HPDE6-E6E7 (cell line): Measurements from ENCODE around the gene ZNF853.
"Not testable (repeated sequence)": the region's sequence is repeated elsewhere in the genome, so short reads cannot be mapped to it uniquely, and the experiment has no call there.

Experiments
- DNase-seq: peaks from one replicate; pipeline ENCODE4 v3.0.0; 2011; ENCODE audit warnings: missing footprints; ENCODE audit errors: extremely low spot score

The ZNF853 gene

DNA sequence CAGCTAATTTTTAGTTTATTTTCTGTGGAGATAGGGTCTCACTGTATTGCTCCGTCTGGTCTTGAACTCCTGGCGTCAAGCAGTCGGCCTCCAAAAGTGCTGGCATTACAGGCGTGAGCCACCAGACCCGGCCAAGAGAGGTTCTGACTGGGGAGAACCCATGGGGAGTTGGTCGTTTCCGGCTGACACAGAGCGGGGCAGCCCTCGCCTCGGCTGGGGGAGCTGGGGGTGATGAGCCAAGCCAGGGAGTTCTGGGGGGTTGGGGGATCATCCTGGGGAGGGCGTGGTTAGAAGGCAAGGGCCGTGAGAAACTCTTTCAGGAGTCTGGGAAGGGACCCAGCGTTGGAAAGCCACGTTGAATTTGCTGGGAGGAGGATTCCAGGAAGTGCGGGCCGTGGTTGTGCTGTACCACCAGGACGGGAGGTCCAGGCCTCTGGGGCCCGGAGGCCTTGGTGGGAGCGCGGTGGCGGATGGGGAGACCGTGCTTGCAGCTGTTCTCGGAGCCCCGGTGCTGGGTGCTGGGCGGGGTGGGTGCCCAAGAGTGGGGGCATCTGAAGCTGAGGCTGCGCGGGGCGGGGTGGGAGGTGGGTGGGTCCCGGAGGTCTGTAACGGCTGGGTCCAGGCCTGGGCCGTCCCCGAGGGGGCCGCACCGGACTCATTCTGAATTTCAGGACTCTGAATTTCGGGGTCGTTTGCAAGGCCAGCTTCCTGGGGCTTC lies 8.4 kb upstream of the ZNF853 start:
- no peak for DNase-seq

DNA sequence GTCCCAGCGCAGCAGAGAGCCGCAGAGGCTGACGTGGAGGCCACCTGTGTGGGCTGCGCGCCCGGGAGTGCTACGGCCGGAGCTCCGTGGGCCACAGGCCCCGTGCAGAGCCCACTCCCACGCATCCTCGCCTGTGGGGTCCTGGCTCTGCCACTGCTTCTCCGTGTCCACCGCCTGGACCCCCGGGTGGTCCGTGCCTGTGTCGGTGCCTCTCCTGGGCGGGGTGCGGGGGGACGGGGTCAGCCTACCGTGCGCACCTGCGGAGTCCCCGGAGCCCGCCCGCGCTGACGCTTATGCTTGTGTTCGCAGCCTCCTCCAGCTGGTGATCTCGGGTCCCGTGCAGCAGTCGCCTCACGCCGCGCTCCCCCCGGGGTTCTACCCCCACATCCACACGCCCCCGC lies 7.8 kb upstream of the ZNF853 start:
- DNase-seq = no peak

DNA sequence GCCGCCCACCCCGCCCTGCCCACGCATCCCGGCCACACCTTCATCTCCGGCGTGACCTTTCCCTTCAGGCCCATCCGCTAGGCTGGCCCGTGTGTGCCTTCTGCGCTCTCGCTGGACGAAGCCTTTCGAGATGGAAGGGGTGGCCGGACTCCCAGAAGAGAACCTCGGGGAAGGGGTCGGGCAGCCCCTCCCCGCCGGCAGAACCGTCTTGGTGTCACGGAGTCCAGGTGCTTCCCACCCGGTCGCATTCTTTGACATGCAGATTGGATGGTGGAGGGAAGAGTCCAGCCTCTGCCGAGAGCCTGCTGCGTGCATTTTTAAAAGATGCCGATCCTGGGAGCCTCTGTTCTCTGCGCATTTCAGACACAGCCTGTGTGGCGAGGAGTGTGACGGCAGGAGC lies 7.3 kb upstream of the ZNF853 start:
- DNase-seq = no peak

DNA sequence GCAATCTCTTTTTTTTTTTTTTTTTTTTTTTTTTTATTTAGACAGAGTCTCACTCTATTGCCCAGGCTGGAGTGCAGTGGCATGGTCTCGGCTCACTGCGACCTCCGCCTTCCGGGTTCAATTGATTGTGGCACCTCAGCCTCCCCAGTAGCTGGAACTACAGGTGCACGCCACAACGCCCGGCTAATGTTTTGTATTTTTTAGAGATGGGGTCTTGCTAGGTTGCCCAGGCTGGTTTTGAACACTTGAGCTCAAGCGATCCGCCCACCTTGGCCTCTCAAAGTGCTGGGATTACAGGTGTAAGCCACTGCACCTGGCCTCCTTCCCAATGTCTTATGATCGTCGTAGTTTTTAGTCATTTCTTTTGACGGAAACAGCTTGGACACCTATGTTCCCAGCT lies 6.6 kb upstream of the ZNF853 start:
- no peak for DNase-seq

DNA sequence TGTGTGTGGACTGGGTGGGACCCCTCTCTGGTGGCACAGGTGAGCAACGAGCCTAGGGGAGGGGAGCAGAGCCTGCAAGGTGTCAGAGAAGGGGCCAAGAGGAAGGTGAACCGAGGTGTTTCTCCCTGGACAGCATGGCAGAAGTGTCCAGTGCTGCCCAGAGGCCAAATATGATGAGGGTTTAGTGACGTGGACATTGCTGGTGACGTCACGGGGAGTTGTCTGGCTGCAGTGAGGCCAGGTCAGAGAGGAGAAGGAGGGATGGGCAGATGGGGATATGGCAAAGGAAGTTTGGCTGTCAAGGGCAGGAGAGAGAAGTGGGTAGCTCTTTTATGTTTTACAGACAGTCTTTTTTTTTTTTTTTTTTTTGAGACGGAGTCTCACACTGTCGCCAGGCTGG lies 2.6 kb upstream of the ZNF853 start:
- no peak for DNase-seq

DNA sequence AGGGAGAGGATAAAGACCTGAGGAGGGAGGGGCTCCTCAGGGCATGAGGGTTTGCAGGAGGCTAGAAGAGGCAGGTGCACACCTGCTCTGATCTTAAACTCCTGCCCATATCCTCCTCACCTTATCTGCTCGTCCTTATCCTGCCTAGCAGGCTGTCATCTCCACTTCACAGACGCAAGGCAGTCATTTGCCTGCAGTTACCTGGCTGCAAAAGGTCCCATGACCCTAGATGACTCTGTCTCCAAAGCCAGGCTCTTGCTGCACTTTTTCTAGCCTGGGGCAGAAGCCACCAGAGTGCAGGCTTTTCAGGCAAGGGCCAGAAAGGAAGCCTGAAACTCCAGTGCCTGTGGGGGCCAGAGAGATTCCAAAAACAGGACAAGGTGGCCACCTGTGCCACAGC lies 1.7 kb upstream of the ZNF853 start:
- no peak for DNase-seq

DNA sequence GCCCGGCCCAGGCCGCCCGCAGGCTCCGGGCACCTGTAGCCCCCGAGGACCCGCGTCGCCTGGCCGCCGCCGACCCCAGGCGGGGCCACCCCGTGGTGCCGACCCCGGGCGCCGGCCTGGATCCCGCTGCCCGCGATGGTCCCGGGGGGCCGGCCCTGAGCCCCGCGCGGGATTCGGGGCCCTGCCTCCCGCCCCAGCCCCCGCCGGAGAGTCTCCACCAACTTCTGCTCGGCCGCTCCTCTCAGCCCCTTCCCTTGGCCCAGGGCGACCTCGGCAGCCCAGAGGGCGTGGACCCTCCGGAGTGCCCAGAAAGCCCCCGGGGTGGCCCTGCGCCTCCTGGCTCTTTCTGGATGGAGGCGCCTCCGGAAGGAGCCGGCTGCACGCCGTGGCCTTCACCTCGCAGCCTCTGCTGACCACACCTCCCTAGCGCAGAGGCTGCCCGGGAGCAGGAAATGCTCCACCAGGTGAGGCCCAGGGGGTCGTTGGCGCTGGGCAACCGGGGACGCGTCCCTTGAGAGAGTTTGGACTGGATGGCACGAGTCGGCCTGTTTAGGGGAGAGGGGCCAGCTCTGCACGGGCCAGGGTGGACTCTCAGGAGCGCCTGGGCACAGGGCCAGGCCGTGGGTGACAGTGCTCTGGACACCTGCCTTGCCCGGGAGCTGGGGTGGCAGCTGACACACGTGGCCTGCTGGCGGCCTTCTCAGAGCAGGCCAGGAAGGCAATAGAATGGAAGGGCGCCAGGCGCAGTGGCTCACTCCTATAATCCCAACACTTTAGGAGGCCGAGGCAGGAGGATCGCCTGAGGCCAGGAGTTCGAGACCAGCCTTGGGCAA lies 529 bp downstream of the ZNF853 start:
- no peak for DNase-seq

DNA sequence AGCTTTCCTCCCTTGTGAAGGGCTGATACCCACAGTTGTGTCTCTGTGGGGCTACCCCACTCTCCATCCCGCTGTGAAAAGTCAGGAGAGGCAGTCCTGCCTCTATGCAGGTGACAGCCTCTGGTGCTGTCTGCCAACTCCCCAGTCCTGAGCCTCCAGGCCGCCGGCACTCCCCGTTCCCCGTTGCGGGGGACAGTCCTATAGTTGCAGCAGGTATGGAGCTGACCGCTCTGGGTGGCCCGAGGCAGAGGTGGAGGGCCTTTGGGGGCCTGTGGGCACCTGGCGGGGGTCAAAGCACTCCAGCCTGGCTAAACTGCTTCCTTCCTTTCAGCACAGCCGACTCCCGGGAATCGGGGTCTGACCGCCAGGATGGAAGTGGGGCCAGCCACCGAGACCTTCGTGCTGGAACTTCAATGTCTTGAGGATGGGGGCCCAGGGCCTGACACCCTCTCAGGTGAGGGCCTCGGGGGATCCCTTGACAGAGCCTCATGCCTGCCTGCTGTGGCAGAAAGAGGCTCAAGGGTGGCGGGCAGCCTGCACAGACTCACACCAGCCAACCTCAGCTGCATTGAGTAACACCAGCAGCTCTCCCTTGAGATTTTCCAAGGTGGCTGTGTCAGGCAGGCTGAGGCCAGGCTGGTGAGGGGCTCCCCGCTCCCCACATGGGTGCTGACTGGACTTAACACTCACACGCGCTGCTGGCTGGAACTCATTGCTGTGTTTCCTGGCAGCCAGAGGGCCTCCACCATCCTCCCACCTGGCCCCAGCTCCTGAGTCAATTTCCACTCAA lies 1.6 kb downstream of the ZNF853 start:
- no peak for DNase-seq

DNA sequence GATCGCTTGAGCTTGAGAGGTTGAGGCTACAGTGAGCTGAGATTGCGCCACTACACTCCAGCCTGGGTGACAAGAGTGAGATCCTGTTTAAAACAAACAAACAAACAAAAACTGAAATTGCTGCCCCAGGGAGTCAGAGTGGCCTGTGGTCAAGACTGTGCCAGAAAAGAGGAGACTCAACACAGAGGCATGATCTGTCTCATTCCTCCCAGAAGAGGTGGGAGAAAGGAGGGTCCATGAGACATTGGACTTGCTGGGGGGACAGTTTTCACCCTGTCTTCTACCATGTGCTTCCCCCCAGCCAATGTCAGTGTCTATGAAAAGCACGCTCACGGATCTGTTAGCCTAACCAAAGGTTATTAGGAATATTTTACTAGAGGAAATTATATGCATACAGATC lies 3.2 kb downstream of the ZNF853 start:
- DNase-seq = no peak

DNA sequence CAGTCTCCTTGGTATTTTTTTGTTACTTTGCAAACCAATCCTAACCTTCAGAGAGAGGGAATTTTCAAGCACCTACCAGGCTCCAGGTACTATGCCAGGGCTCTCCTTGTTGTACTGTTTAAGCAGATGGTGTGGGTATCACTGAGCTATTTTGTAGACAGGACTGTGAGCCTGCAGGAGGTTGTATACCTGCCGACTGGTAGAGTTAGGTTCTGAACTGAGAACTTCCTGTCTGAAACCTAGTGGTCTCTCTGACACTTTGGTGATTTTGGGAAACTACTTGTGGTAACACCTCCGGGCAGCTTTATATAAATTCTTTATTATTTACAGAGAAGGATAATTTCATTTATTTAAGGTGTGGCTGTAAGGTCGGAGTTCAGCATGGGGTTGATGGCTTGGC lies 4.6 kb downstream of the ZNF853 start:
- no peak for DNase-seq

DNA sequence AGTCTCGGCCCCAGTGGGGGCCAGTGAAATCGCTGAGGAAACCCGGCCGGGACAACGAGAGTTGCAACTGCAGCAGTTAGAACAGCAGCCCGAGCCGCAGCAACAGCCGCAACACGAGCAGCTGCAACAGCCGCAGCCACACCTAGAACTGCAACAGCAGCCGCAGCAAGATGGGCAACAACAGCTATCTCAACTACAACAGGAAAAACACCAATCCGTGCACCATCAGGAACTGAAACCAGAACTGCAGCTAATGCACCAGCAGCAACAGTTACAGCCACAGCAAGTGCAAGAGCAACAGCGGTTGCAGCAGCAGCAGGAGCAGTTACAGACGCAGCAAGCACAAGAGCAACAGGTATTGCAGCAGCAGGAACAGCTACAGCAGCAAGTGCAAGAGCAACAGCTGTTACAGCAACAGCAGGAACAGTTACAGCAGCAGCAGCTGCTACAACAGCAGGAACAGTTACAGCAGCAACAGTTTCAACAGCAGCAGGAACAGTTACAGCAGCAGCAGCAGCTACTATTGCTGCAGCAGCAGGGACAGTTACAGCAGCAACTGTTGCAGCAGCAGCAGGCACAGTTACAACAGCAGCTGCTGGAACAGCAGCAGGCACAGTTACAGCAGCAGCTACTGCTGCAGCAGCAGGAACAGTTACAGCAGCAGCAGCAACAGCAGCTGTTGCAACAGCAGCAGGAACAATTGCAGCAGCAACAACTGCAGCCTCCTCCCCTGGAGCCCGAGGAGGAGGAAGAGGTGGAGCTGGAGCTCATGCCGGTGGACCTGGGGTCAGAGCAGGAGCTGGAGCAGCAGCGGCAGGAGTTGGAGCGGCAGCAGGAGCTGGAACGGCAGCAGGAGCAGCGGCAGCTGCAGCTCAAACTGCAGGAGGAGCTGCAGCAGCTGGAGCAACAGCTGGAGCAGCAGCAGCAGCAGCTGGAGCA lies 6.1 kb downstream of the ZNF853 start:
- DNase-seq = no peak

DNA sequence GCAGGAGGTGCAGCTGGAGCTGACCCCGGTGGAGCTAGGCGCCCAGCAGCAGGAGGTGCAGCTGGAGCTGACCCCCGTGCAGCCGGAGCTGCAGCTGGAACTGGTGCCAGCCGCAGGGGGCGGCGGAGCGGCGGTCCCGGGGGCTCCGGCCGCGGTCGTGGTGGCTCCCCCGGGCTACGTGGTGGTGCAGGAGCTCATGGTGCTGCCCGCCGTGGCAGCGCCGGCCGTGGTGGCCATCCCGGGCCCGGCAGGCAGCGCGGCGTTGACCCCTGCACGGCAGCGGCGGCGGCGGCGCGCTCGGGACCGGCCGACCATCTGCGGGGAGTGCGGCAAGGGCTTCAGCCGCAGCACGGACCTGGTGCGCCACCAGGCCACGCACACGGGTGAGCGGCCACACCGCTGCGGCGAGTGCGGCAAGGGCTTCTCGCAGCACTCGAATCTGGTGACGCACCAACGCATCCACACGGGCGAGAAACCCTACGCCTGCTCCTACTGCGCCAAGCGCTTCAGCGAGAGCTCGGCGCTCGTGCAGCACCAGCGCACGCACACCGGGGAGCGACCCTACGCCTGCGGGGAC lies 6.8 kb downstream of the ZNF853 start:
- DNase-seq = no peak

DNA sequence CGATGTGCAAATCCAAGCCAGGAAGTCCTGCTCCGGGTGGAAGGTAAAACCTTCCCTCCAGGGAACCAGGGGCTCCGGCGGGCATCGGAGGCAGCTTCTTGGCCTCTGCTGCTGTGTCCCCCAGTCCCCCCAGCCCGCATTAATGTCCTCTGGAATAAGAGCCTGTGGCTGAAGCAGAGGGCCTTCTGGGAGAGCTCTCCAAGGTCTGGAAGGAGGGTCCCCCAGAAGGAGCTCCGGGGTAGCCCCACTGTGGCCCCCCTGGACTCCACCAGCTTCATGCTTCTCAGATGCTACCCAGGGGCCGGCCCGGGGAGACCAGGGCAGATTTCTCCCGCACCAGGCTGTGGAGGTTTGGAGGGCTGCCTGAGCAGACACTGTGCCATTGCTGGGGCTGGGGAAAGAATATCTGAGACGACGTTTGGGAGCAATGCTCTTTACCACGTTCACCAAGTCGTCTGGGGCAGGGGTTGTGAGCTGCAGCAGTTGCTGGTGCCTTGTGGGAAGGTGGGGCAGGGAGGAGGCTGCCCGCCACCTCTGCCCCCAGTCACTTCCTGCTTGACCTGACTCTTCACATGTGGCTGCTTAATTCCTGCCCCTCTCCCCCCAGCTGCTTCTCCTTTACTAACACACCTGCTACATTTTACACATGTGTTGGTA lies 8.3 kb downstream of the ZNF853 start:
- DNase-seq = no peak

DNA sequence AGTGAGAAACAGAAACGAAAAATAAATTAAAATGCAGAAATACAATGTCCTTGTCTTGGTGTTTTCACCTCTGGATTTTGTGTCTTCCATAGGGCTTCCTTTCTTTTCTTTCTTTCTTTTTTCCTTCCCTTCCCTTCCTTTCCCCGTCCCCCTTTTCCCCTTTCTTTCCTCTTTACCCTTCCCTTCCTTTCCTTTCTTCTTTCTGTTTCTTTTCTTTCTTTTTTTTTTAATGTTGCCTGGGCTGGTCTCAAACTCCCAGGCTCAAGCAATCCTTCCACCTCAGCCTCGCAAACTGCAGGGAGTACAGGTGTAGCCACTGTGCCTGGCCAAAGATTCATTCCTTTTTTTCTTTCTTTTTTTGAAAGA lies 8.8 kb downstream of the ZNF853 start:
- DNase-seq = no peak

DNA sequence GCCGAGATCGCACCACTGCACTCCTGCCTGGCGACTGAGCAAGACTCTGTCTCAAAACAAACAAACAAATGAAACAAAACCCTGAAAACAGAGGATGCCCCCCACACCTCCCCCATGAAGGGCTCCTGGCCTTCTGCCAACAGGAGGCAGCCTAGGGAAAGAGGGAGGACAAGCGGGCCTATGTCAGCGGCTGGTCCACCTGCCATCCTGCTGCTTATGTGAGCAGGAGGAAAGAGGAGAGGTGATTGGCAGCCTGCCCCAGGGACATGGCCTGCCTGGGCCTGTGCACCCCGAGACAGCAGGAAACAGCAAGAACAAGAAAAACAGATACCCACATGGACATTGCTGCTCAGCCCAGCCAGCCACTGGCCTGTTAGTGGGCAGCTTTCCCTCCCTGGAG lies 12.6 kb downstream of the ZNF853 start:
- peak; percentile 81 for DNase-seq

DNA sequence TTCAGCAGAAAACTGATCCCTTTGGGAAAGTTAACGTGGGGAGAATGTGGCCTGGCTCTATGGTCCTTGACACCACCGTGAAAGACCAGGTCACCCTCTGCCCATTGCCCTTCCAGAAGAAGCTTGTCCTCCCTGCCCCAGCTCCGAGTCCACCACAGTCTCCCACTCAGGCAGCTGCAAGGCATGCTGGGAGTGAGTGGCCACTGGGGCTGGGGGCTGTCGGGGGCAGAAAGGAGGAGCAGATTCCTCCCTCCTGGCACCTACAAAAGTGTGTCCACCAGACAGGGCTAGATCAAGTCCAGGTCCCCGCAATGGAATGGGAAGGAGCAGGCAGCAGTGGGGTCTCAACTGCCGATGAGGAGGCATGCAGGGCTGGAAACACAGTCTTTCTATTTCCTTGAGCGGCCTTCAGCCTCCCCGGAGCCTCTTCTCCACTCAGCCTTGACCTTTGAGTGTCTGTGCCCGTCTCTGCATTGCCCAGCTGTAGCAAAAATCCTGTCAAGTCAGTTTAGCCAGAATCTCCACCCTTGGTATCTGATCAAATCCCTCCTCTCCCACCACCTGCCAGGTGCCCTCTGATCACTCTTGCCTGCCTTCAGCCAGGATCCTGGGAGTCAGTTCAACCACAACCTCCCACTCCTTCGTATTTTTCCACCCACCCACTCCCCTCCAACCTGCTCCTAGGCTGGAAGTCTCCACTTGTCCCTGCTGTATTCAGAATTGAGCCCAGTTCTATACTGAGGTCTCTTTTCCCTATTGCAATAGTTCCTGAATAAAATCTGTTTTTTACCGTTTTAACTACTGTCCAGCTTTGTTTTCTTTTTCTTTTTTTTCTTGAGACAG lies 14.8 kb downstream of the ZNF853 start:
- DNase-seq = no peak

DNA sequence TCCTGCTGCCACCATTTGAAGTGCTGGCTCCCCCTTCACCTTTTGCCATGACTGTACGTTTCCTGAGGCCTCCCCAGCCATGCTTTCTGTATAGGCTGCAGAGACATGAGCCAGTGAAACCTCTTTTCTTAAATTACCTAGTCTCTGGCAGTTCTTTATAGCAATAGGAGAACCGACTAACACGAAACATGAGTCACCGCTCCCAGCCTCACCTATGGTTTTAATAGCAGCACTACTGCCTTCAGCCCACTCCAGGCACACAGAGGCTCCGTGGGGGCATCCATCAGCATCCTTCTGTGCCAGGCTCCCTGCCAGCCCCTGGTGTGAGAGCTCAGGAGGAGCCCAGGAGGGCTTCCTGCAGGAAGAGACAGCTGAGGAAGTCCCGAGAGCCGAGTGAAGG lies 16.2 kb downstream of the ZNF853 start:
- no peak for DNase-seq

DNA sequence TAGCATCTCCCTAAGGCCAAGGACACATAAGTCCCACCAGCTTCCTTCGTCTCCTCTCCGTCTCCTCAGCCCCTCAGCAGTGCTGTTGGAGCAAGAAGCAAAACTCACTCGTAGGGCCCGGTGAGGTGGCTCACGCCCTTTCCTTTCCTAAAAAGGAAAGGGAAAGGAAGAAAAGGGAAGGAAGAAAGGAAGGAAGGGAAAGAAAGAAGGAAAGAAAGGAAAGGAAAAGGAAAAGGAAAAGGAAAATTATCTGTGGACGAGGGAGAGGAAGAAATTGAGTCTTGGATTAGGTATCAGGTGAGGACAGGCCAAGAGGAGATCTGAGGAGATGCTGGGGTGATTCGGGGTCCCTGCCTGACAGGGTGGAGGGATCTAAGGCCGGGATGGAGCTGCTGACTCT lies 18.6 kb downstream of the ZNF853 start:
- no peak for DNase-seq

DNA sequence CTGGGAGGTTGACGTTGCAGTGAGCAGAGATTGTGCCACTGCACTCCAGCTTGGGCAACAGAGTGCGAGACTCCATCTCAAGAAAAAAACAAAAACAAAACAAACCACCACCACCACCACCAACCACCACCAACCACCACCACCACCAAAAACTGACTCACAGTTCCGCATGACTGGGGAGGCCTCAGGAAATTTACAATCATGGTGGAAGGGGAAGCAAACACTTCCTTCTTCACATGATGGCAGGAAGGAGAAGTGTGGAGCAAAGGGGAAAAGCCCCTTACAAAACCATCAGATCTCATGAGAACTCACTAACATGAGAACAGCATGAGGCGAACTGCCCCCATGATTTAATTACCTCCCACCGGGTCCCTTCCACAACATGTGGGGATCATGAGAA lies 19.6 kb downstream of the ZNF853 start:
- DNase-seq = not testable (repeated sequence)
